Testis (tissue), 2 donors: ENCODE measurements around the gene CAMK2N2.

Experiments
- POLR2A ChIP-seq: fragments of 450-650 bp; IDR thresholded peaks from one replicate; pipeline ENCODE4 v1.6.1; 2017; ENCODE audit warnings: antibody characterized with exemption, mild to moderate bottlenecking, moderate library complexity
- TF ChIP-seq, protein P1 (sequence below), 3 experiments: fragments of 450-650 bp in 2 of 3; fragments of 200-600 bp in 1 of 3; sonication (generic) in 1 of 3; IDR thresholded peaks; one replicate each; pipeline ENCODE4 v1.5.1; 2016 to 2019; ENCODE audit warnings: antibody characterized with exemption in 3 of 3, mild to moderate bottlenecking in 2 of 3, moderate library complexity in 1 of 3

GRCh38 chr3:184284696-184285095 is 23.3 kb upstream of the CAMK2N2 start:
- TF ChIP-seq, protein P1, sequence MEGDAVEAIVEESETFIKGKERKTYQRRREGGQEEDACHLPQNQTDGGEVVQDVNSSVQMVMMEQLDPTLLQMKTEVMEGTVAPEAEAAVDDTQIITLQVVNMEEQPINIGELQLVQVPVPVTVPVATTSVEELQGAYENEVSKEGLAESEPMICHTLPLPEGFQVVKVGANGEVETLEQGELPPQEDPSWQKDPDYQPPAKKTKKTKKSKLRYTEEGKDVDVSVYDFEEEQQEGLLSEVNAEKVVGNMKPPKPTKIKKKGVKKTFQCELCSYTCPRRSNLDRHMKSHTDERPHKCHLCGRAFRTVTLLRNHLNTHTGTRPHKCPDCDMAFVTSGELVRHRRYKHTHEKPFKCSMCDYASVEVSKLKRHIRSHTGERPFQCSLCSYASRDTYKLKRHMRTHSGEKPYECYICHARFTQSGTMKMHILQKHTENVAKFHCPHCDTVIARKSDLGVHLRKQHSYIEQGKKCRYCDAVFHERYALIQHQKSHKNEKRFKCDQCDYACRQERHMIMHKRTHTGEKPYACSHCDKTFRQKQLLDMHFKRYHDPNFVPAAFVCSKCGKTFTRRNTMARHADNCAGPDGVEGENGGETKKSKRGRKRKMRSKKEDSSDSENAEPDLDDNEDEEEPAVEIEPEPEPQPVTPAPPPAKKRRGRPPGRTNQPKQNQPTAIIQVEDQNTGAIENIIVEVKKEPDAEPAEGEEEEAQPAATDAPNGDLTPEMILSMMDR (IDR thresholded peaks at IDR 0.05): peak in 1 of 3 experiments; percentile 11
- TF ChIP-seq POLR2A: no peak
